Spinal cord (tissue), 10 donors: Measurements from ENCODE around the gene OR10C1. TPM values are rescaled to one million over a fixed set of nuclear protein-coding genes. Genes with fewer than 3 reads are reported as not detected.

Source experiments
- DNase-seq, 6 donors: peaks; one replicate each; pipeline versions ENCODE4 v3.0.0 to v3.0.0-alpha.2; 2013 to 2015; ENCODE audit warnings: low spot score in 6 of 6, low read depth in 4 of 6
- H3K27ac ChIP-seq: one replicate; pipeline ENCODE4 v1.5.1; 2013; ENCODE audit warnings: low read depth, low read length, control low read depth
- H3K27me3 ChIP-seq: one replicate; pipeline ENCODE4 v1.6.1; 2013; ENCODE audit warnings: low read length; ENCODE audit not compliant: control insufficient read depth, insufficient read depth
- H3K36me3 ChIP-seq: one replicate; pipeline ENCODE4 v1.6.1; 2013; ENCODE audit warnings: low read length; ENCODE audit not compliant: control insufficient read depth, insufficient read depth
- H3K4me1 ChIP-seq: one replicate; pipeline ENCODE4 v1.6.1; 2013; ENCODE audit warnings: low read length; ENCODE audit not compliant: control insufficient read depth, insufficient read depth
- H3K4me3 ChIP-seq: one replicate; pipeline ENCODE4 v1.5.1; 2013; ENCODE audit warnings: low read depth, low read length, control low read depth
- H3K9me3 ChIP-seq: one replicate; pipeline ENCODE4 v1.6.1; 2013; ENCODE audit warnings: low read length; ENCODE audit not compliant: control insufficient read depth, insufficient read depth
- WGBS: methylation state at CpG from one replicate; pipeline ENCODE4 v1.1.5; 2013; ENCODE audit warnings: missing lambda C conversion rate; ENCODE audit not compliant: insufficient coverage; 5-methylcytosine and 5-hydroxymethylcytosine counted together
- polyA plus RNA-seq, 2 donors: library from polyadenylated mRNA; unstranded; fragments of 120-200 nt; gene quantifications; one replicate each; pipeline ENCODE4 v1.2.1, GENCODE V29; 2013; ENCODE audit not compliant: insufficient read length in 2 of 2
- total RNA-seq, 2 donors: library from RNA; depleted of rRNA in 1 of 2; stranded (reverse); fragments of 120-200 nt in 1 of 2; fragments of >200 nt in 1 of 2; gene quantifications; one replicate each; pipeline versions ENCODE4 v1.2.3 to v1.2.4, GENCODE V29; 2013 to 2014
- donor health status: healthy.

The OR10C1 gene
- total and polyA plus RNA-seq, 4 donors, result not detected

- no peak overlapping the region for H3K27ac ChIP-seq
- no peak overlapping the region for H3K4me3 ChIP-seq
- no peaks in the 10 kb centered on the region for H3K4me1 ChIP-seq
- WGBS, result 65% methylated on average over 4 of the region's 6 CpGs
- no peaks in the 10 kb centered on the region for H3K27me3 ChIP-seq
- H3K36me3 ChIP-seq, result no peaks in the 10 kb centered on the region
- no peak for DNase-seq
- H3K9me3 ChIP-seq, result no peaks in the 10 kb centered on the region
These were observed 27.1 kb downstream of the OR10C1 start for GRCh38 chr6:29466241-29466640.

- DNase-seq, result no peak
- Histone ChIP-seq H3K4me1 (no peaks in the 10 kb centered on the region), H3K9me3 (no peaks in the 10 kb centered on the region), H3K36me3 (no peaks in the 10 kb centered on the region), H3K27ac (no peak overlapping the region), H3K27me3 (no peaks in the 10 kb centered on the region), H3K4me3 (no peak overlapping the region)
- 75% methylated on average over 2 of the region's 2 CpGs for WGBS
These were observed 35.9 kb downstream of the OR10C1 start for GRCh38 chr6:29474996-29475395.

GRCh38 chr6:29477923-29478450 lies 38.9 kb downstream of the OR10C1 start:
- Histone ChIP-seq H3K27ac (no peak overlapping the region), H3K27me3 (no peaks in the 10 kb centered on the region), H3K9me3 (no peaks in the 10 kb centered on the region), H3K36me3 (no peaks in the 10 kb centered on the region), H3K4me1 (no peaks in the 10 kb centered on the region), H3K4me3 (no peak overlapping the region)
- no peak for DNase-seq
- WGBS, result 69% methylated on average over 4 of the region's 5 CpGs

- Histone ChIP-seq H3K27ac (no peak overlapping the region), H3K9me3 (no peaks in the 10 kb centered on the region), H3K4me3 (no peak overlapping the region), H3K36me3 (no peaks in the 10 kb centered on the region), H3K27me3 (no peaks in the 10 kb centered on the region), H3K4me1 (no peaks in the 10 kb centered on the region)
- WGBS, result 90% methylated on average over 4 of the region's 5 CpGs
- DNase-seq, result no peak
These were observed 39.6 kb downstream of the OR10C1 start for GRCh38 chr6:29478740-29479139.

GRCh38 chr6:29479560-29479959 lies 40.5 kb downstream of the OR10C1 start:
- no peak for DNase-seq

GRCh38 chr6:29483186-29483585 lies 44.1 kb downstream of the OR10C1 start:
- Histone ChIP-seq H3K4me1 (no peaks in the 10 kb centered on the region), H3K27me3 (no peaks in the 10 kb centered on the region), H3K27ac (no peak overlapping the region), H3K9me3 (no peaks in the 10 kb centered on the region), H3K4me3 (no peak overlapping the region), H3K36me3 (no peaks in the 10 kb centered on the region)
- WGBS, result 83% methylated on average over 1 of the region's 3 CpGs
- no peak for DNase-seq

More at GRCh38 chr6:29479560-29479959, 40.5 kb downstream of the OR10C1 start:
- H3K27me3 ChIP-seq, result no peaks in the 10 kb centered on the region
- H3K27ac ChIP-seq, result no peak overlapping the region
- WGBS, result 96% methylated on average over 2 of the region's 2 CpGs
- no peak overlapping the region for H3K4me3 ChIP-seq
- no peaks in the 10 kb centered on the region for H3K36me3 ChIP-seq
- H3K9me3 ChIP-seq, result no peaks in the 10 kb centered on the region
- no peaks in the 10 kb centered on the region for H3K4me1 ChIP-seq

GRCh38 chr6:29483735-29484134 lies 44.6 kb downstream of the OR10C1 start:
- Histone ChIP-seq H3K27ac (no peak overlapping the region), H3K27me3 (no peaks in the 10 kb centered on the region), H3K36me3 (no peaks in the 10 kb centered on the region), H3K9me3 (no peaks in the 10 kb centered on the region), H3K4me3 (no peak overlapping the region), H3K4me1 (no peaks in the 10 kb centered on the region)
- no peak for DNase-seq
- no CpG with 5 or more reads among the region's 1 CpG for WGBS

- H3K9me3 ChIP-seq, result no peaks in the 10 kb centered on the region
- no peaks in the 10 kb centered on the region for H3K36me3 ChIP-seq
- H3K4me3 ChIP-seq, result no peak overlapping the region
- no peaks in the 10 kb centered on the region for H3K4me1 ChIP-seq
- H3K27me3 ChIP-seq, result no peaks in the 10 kb centered on the region
- WGBS, result 63% methylated on average over 1 of the region's 4 CpGs
- H3K27ac ChIP-seq, result no peak overlapping the region
- no peak for DNase-seq
These were observed 47.5 kb downstream of the OR10C1 start for GRCh38 chr6:29486577-29486976.

GRCh38 chr6:29487131-29487530 lies 48.0 kb downstream of the OR10C1 start:
- Histone ChIP-seq H3K4me1 (no peaks in the 10 kb centered on the region), H3K9me3 (no peaks in the 10 kb centered on the region), H3K4me3 (no peak overlapping the region), H3K27ac (no peak overlapping the region), H3K36me3 (no peaks in the 10 kb centered on the region), H3K27me3 (no peaks in the 10 kb centered on the region)
- no peak for DNase-seq
- WGBS, result 93% methylated on average over 5 of the region's 5 CpGs

GRCh38 chr6:29487660-29488059 lies 48.6 kb downstream of the OR10C1 start, which contains the start of gene MAS1L:
TSS of gene MAS1L (minus strand) at chr6:29487956. CDS start at chr6:29487902, 54 bp downstream.
- no peak within 1 kb of the TSS for H3K27ac ChIP-seq
- H3K4me3 ChIP-seq, result no peak within 1 kb of the TSS
- no peak for DNase-seq
- H3K9me3 ChIP-seq, result no peaks in the 10 kb centered on the region
- no peaks in the 10 kb centered on the region for H3K27me3 ChIP-seq
- 60% methylated on average over 2 of the region's 2 CpGs for WGBS
- H3K4me1 ChIP-seq, result no peaks in the 10 kb centered on the region
- H3K36me3 ChIP-seq, result no peaks in the 10 kb centered on the region
